Osteocyte (in vitro differentiated cells): ENCODE results near the gene CBFB. TPM values are rescaled to one million over a fixed set of nuclear protein-coding genes. Genes with fewer than 3 reads are reported as not detected.

Experiments used
- DNase-seq: peaks from one replicate; pipeline ENCODE4 v3.0.0; 2021; ENCODE audit warnings: mixed read lengths; ENCODE audit not compliant: unreplicated experiment; ENCODE audit errors: extremely low spot score
- H3K27ac Mint-ChIP-seq: one replicate; pipeline ENCODE4 v1.8.0; 2021; ENCODE audit warnings: mild to moderate bottlenecking, mixed read lengths; ENCODE audit not compliant: unreplicated experiment
- H3K27me3 Mint-ChIP-seq: one replicate; pipeline ENCODE4 v1.8.0; 2021; ENCODE audit warnings: mixed read lengths; ENCODE audit not compliant: unreplicated experiment
- H3K36me3 Mint-ChIP-seq: one replicate; pipeline ENCODE4 v1.8.0; 2021; ENCODE audit warnings: mixed read lengths; ENCODE audit not compliant: unreplicated experiment
- H3K4me1 Mint-ChIP-seq: one replicate; pipeline ENCODE4 v1.8.0; 2021; ENCODE audit warnings: mixed read lengths; ENCODE audit not compliant: unreplicated experiment
- H3K4me3 Mint-ChIP-seq: one replicate; pipeline ENCODE4 v1.8.0; 2021; ENCODE audit warnings: mild to moderate bottlenecking, moderate library complexity, mixed read lengths; ENCODE audit not compliant: unreplicated experiment
- H3K9me3 Mint-ChIP-seq: one replicate; pipeline ENCODE4 v1.8.0; 2021; ENCODE audit warnings: mixed read lengths; ENCODE audit not compliant: unreplicated experiment
- total RNA-seq: library from RNA; stranded (reverse); gene quantifications from 2 replicates; pipeline ENCODE4 v1.2.1, GENCODE V29; 2021
- TF ChIP-seq, protein P1 (sequence below): fragments of 200-600 bp; sonication (generic); IDR thresholded peaks from 2 replicates; pipeline ENCODE4 v1.5.0; 2021; ENCODE audit warnings: antibody characterized with exemption, mild to moderate bottlenecking, moderate library complexity

Gene CBFB
- total RNA-seq, 1 donor from 2014 or later = 75.2 TPM

- Mint-ChIP-seq H3K4me3 (no peak overlapping the region), H3K4me1 (peaks cover 3% of the 10 kb centered on the region), H3K27ac (no peak overlapping the region), H3K9me3 (no peaks in the 10 kb centered on the region), H3K27me3 (no peaks in the 10 kb centered on the region), H3K36me3 (no peaks in the 10 kb centered on the region)
- DNase-seq = no peak
- TF ChIP-seq, protein P1, sequence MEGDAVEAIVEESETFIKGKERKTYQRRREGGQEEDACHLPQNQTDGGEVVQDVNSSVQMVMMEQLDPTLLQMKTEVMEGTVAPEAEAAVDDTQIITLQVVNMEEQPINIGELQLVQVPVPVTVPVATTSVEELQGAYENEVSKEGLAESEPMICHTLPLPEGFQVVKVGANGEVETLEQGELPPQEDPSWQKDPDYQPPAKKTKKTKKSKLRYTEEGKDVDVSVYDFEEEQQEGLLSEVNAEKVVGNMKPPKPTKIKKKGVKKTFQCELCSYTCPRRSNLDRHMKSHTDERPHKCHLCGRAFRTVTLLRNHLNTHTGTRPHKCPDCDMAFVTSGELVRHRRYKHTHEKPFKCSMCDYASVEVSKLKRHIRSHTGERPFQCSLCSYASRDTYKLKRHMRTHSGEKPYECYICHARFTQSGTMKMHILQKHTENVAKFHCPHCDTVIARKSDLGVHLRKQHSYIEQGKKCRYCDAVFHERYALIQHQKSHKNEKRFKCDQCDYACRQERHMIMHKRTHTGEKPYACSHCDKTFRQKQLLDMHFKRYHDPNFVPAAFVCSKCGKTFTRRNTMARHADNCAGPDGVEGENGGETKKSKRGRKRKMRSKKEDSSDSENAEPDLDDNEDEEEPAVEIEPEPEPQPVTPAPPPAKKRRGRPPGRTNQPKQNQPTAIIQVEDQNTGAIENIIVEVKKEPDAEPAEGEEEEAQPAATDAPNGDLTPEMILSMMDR = no peak
Measured at GRCh38 chr16:67023689-67024088, 5.3 kb upstream of the CBFB start.

GRCh38 chr16:67024384-67025209 is 4.4 kb upstream of the CBFB start:
- Mint-ChIP-seq H3K27ac (no peak overlapping the region), H3K36me3 (no peaks in the 10 kb centered on the region), H3K4me1 (peaks cover 3% of the 10 kb centered on the region), H3K4me3 (no peak overlapping the region), H3K9me3 (no peaks in the 10 kb centered on the region), H3K27me3 (no peaks in the 10 kb centered on the region)
- DNase-seq = peak; percentile 34
- TF ChIP-seq, protein P1 = no peak

DNA sequence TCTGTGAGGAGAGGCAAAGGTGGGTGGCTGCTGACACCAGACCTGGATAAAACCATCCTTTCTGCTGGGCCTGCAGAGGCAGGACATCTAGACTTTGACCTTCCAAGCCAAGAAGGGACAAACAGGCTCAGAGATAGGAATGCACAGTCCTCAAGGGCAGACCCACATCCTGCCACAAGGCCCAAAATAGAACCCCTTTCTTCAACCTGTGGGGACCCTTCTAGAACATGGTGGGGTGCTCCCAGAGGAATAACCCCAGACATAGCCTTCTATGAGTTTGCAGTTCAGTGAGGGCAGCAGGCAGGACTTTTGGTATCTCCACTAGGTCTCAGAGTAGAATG is 3.8 kb upstream of the CBFB start:
- Mint-ChIP-seq H3K27me3 (no peaks in the 10 kb centered on the region), H3K36me3 (no peaks in the 10 kb centered on the region), H3K4me3 (no peak overlapping the region), H3K27ac (no peak overlapping the region), H3K9me3 (no peaks in the 10 kb centered on the region), H3K4me1 (peaks cover 7% of the 10 kb centered on the region)
- TF ChIP-seq, protein P1 = no peak
- DNase-seq = peak; percentile 30

DNA sequence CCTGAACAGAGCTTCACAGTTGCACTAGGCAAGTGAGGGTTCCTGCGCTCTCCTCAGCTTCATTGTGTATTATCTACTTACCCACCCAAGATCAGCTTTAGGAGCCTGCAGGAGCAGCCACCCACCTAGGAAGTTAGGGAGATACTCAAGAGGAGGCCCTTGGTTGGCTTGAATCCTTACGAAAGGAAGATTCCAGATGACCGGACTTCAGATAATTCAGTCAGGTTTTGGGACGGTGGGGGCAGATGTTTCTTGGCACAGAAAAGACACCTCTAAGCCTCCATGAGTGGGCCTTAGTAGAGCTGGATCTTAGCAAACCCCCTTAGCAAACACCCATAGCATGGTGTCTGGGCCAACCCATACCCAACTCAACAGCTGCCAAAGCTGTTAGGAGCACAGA is 2.4 kb upstream of the CBFB start:
- Mint-ChIP-seq H3K4me3 (no peak overlapping the region), H3K27me3 (no peaks in the 10 kb centered on the region)

DNA sequence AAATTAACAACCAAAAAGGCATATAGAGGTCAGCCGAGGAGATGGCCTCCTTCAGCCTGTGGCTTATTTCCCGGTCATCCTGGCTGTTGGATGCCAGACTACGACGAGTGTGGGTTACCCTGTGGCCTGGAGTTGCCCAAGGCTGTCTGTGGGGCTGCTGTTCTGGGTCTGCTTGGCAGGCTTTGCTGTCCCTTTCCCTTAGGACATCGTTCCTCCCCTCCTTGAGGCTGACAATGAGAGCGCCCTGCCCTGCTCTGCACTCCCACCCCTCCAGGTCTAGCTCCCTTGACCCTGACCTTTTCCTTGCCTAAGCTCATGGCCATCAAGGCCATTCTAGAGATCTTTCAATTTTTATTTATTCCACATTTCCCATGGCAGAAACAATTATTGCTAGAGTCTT is 1.9 kb upstream of the CBFB start:
- no peaks in the 10 kb centered on the region for H3K27me3 Mint-ChIP-seq
- TF ChIP-seq, protein P1 = no peak
- peaks cover 25% of the 10 kb centered on the region for H3K4me1 Mint-ChIP-seq
- peaks cover 2% of the 10 kb centered on the region for H3K36me3 Mint-ChIP-seq
- H3K27ac Mint-ChIP-seq = peak overlapping the region; percentile 2
- no peak overlapping the region for H3K4me3 Mint-ChIP-seq
- H3K9me3 Mint-ChIP-seq = no peaks in the 10 kb centered on the region
- peak; percentile 57 for DNase-seq

More for the DNA sequence above, 2.4 kb upstream of the CBFB start:
- Mint-ChIP-seq H3K4me1 (peaks cover 21% of the 10 kb centered on the region), H3K36me3 (no peaks in the 10 kb centered on the region), H3K9me3 (no peaks in the 10 kb centered on the region), H3K27ac (no peak overlapping the region)
- TF ChIP-seq, protein P1 = no peak
- DNase-seq = peak; percentile 23
